HG03432 (cell line): ENCODE data around the gene HPGDS.
"Not testable (repeated sequence)": the region's sequence is repeated elsewhere in the genome, so short reads cannot be mapped to it uniquely, and the experiment has no call there.

Experiments
- ATAC-seq: cut with Tn5 transposase; IDR thresholded peaks from one replicate; pipeline ENCODE4 v1.9.1; 2021; ENCODE audit warnings: mild to moderate bottlenecking, moderate library complexity; ENCODE audit not compliant: unreplicated experiment

Gene HPGDS

DNA sequence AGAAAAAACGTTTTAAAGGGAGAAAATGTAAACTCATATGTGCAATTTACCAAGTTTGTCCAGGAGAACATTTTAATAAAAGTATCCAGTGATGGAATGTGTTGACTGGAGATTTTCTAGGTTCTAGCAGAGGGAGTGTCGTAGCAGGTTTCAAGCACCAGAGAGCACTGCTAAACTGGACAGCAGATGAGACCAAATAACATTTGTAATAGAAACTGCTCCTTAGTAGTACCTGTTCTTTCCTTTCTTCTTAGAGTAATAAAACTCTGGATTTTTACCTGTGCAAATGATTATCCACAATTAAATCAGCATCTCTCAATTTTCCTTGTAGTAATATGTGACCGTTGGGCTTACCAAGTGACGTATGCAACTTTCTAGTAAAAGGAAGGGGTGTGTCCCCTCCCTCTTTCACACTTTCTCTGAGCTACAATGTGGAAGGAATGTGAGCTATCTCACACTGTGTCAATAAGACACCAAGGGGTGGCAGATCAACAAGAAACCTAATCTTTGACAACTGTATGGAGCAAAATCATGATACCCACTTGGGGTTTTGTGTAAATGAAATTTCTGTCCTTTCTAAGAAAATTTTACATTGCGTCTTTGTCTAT, 9.5 kb downstream of the HPGDS start:
- no peak for ATAC-seq

DNA sequence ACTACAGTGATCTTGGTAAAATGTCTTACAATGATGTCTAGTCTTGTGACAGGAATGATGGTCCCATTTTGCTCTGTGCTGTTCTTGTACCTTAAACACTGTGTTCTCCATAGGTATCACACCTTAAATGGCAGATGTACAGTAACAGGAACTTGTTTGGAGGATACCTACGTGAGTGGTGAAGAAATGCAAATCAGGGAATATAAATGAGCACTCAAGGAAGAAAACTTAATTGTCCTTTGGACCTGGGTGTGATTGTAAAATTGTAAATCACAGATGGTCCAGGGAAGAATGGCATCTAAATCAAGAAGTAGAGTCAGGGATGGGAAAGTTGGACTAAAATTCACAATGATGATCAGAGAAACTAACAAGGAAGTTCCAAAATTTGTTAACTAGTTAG, 12.7 kb downstream of the HPGDS start:
- ATAC-seq = no peak

GRCh38 chr4:94325835-94326234, 16.8 kb downstream of the HPGDS start:
- ATAC-seq = no peak

DNA sequence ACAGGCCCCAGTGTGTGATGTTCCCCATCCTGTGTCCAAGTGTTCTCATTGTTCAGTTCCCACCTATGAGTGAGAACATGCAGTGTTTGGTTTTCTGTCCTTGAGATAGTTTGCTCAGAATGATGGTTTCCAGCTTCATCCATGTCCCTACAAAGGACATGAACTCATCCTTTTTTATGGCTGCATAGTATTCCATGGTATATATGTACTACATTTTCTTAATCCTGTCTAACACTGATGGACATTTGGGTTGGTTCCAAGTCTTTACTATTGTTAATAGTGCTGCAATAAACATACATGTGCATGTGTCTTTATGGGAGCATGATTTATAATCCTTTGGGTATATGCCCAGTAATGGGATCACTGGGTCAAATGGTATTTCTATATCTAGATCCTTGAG, 22.7 kb downstream of the HPGDS start:
- not testable (repeated sequence) for ATAC-seq

- ATAC-seq = no peak
Observed at GRCh38 chr4:94307231-94307871, 35.3 kb downstream of the HPGDS start.

DNA sequence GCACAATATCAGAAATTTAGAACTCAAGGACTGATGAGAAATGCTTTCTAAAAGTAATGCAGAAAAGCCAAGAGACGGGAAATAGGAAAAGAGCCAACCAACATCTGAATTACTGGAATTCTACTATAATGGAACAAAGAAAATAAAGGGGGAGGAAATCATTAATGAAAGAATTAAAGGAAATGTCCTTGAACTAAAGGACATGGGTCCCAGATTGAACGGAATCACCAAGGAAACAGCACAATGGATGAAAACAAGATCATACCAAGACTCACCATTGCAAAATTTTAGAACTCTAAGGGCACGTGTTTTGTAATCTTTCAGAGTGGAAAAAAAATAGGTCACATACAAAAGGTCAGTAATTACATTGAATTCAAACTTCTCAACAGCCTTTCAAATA, 35.9 kb downstream of the HPGDS start:
- ATAC-seq = no peak

GRCh38 chr4:94305466-94306225, 37.0 kb downstream of the HPGDS start:
- no peak for ATAC-seq

GRCh38 chr4:94304365-94304971, 38.2 kb downstream of the HPGDS start:
- no peak for ATAC-seq

GRCh38 chr4:94302191-94302590, 40.4 kb downstream of the HPGDS start:
- no peak for ATAC-seq

DNA sequence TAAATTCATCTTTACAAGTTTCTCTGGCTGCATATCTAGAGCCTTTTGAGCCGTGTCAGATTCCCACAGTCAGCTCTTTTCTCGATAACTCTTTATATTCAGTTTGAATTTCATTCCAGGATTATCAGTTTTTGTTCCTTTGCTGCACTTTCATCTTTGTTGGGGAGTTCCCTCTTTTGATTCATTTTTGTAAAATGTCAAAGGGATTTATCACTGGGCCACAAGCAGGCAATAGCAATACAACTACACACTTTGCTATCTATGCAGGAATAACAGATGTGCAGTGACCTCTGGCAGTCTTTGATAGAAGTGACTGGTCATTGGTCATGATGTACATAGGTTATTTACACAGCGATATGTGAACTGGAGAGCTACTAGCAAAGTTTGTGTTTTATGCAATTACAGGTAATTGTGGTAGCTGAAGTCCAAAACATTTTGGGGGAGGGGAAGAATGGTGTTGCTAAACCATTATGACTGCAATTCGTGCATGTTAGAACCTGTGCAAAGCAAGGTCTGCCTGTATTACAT, 43.8 kb downstream of the HPGDS start:
- no peak for ATAC-seq

- not testable (repeated sequence) for ATAC-seq
Observed at GRCh38 chr4:94295473-94295872, 47.2 kb downstream of the HPGDS start.

- ATAC-seq = not testable (repeated sequence)
Observed at GRCh38 chr4:94293981-94294380, 48.7 kb downstream of the HPGDS start.

DNA sequence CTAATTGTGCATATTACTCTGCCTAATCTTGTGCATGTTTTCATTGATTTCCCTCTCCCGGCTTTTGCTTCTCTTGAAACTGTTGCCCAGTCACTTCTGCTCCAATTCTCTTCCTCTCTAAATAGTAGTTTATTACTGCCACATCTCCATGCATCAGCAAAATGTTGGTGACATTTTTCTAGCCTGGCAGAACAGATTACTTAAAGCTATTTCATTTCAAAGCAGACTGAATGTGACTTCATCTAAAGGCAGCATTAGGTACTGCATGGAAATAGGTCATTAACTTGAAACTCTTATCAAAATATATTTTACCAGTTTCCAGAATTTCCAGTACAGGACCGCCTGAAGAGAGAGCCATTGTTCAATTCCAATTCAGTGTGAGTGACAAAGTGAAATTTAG, 52.4 kb downstream of the HPGDS start:
- ATAC-seq = no peak

DNA sequence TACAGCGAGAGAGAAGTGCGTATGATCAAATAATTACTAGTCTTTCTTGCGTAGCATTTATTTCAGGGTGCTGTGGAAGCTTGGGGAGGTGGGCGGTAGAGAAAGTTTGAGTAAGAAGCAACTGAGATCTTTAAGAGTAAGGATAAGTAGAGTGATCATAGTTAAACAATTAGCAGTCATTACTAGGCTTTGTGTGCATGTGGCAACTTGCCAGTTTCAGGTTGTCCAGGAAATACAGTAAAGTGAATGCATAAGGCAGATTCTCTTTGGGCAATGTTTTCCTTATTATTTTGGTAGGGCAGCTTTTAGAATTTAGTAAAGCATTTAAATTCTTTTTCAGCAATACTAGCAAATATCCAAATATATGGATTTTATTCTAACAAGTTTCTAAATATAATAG, 57.0 kb downstream of the HPGDS start:
- ATAC-seq = no peak

DNA sequence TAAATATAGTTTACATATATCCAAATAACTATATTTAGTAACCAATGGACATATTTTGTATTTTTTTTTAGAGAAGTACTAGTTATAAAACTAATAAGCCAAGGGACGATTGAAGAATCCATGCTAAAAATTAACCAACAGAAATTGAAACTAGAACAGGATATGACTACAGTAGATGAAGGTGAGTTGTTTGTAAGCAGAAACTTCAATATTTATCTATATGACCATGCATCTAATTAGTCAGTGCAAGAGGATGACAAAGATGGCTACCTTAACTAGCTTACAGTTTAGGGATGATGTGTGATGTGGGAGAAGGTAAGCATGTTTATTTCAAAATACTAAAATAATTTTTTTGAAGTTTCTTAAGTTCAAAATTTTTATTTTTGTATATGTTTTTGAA, 57.7 kb downstream of the HPGDS start:
- no peak for ATAC-seq

DNA sequence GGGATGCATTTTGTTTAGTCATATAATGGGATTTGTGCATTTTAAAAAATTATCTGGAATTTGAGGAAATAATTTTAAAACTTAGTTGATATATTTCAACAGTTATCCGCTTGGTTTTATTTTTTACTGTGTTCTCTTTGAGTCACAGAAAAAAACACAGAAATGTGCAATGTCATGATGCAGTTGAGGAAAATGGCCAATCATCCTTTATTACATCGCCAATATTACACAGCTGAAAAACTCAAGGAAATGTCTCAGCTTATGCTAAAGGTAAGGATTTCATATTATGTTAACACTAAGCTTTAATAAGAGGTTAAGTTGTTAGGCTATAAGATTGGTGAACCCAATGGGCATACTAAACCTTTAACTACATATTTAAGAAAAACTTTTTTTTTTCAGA, 63.9 kb downstream of the HPGDS start:
- ATAC-seq = no peak

- ATAC-seq = no peak
Observed at GRCh38 chr4:94277534-94277933, 65.1 kb downstream of the HPGDS start.

DNA sequence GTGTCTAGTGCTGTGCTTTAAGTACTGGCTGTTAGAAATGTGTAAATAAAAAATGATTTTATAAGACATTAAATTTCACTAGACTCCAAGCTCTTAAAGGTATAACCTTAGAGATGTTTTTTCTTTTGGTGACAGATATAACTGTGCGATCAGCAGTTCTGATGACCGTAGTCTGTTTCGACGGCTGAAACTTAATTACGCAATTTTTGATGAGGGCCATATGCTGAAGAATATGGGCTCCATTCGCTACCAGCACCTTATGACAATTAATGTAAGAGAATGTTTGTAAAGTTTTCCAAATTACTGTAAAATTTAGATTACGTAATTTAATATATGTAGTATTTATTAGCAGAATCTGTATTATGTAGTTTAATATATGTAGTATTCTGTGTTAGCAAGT, 66.4 kb downstream of the HPGDS start:
- no peak for ATAC-seq

- no peak for ATAC-seq
Observed at GRCh38 chr4:94274912-94275311, 67.7 kb downstream of the HPGDS start.

- ATAC-seq = no peak
Observed at GRCh38 chr4:94271248-94271647, 71.4 kb downstream of the HPGDS start.

DNA sequence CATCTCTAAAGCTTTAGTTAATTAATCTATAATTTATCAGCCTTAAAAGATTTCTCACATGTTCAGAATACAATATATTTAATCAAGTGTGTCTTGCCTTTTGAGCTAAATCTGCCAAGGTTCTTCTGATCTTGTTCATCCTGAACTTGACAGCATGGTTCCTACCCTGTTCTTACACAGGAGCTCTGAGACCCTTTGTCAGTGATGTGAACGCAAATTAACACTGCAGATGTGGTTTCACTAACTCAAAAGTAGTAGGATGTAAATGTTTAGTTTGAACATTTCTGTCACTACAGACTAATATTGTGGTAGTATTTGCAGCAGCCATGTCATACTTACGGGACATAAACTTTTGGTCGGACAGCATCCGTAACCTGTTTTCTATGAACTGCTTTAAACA, 75.6 kb downstream of the HPGDS start:
- no peak for ATAC-seq
